ENCODE measurements around the gene CASP2. TPM values are rescaled to one million over a fixed set of nuclear protein-coding genes. Genes with fewer than 3 reads are reported as not detected.

The CASP2 gene
- total and polyA plus RNA-seq, 2 of the 13 experiments (the other 11 are each of a cell fraction or from before 2014, with no cell fraction given) = 10.2 to 13.7 TPM

DNA sequence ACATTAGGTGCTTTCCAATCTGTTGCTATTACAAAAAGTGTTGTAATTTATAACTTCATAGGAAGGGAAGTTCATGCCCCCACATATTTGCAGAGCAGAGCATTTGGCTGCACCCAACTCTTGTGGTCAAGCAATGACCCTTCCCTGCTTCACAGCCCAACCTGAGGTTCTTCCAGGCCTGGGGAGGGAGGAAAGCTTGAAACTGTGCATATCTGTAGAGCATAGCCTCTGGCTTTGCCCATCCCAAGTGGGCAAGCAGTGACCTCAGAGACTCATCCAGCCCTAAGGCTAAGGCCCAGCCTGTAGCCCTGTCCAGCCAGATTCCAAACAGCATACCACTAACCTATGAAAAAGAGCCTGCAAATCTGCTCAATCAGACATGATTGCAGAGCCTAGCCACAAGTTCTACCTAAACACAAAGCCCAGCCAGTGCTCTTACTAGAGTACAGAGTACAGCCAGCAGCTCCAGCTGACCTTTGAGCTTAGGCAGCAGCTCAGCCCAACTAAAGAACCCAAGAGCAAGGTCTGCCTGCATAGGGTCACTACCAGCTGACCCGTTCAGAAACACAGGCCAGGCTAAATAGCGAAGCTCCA, 39.3 kb upstream of the CASP2 start (continued):
- TF ChIP-seq, protein P1, sequence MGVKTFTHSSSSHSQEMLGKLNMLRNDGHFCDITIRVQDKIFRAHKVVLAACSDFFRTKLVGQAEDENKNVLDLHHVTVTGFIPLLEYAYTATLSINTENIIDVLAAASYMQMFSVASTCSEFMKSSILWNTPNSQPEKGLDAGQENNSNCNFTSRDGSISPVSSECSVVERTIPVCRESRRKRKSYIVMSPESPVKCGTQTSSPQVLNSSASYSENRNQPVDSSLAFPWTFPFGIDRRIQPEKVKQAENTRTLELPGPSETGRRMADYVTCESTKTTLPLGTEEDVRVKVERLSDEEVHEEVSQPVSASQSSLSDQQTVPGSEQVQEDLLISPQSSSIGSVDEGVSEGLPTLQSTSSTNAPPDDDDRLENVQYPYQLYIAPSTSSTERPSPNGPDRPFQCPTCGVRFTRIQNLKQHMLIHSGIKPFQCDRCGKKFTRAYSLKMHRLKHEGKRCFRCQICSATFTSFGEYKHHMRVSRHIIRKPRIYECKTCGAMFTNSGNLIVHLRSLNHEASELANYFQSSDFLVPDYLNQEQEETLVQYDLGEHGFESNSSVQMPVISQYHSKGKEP (CRISPR knock-in tag; IDR thresholded peaks at IDR 0.05) = no peak
- TF ChIP-seq, protein P2, sequence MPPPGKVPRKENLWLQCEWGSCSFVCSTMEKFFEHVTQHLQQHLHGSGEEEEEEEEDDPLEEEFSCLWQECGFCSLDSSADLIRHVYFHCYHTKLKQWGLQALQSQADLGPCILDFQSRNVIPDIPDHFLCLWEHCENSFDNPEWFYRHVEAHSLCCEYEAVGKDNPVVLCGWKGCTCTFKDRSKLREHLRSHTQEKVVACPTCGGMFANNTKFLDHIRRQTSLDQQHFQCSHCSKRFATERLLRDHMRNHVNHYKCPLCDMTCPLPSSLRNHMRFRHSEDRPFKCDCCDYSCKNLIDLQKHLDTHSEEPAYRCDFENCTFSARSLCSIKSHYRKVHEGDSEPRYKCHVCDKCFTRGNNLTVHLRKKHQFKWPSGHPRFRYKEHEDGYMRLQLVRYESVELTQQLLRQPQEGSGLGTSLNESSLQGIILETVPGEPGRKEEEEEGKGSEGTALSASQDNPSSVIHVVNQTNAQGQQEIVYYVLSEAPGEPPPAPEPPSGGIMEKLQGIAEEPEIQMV (CRISPR knock-in tag; IDR thresholded peaks at IDR 0.05; ENCODE audit: low read depth) = no peak
- TF ChIP-seq NR1H2 (CRISPR knock-in tag; IDR thresholded peaks at IDR 0.05; ENCODE audit: borderline replicate concordance, low read depth) (no peak), ZNF20 (CRISPR knock-in tag; IDR thresholded peaks at IDR 0.05) (no peak), ZNF644 (CRISPR knock-in tag; IDR thresholded peaks at IDR 0.05; ENCODE audit: low read depth) (peak; percentile 77; the same call in 1 of the 2 replicates), KDM6A (CRISPR knock-in tag; IDR thresholded peaks at IDR 0.05; ENCODE audit: low read depth) (0 out of 2 replicates have a peak, but pooled peaks have one; percentile 35), TSC22D2 (CRISPR knock-in tag; IDR thresholded peaks at IDR 0.05; ENCODE audit: borderline replicate concordance) (no peak), POGZ (CRISPR knock-in tag; IDR thresholded peaks at IDR 0.05) (peak; percentile 79), ZMAT3 (CRISPR knock-in tag; conservative IDR thresholded peaks at IDR 0.05) (no peak), ZNF672 (CRISPR knock-in tag; IDR thresholded peaks at IDR 0.05) (no peak), ZBTB38 (CRISPR knock-in tag; IDR thresholded peaks at IDR 0.05) (no peak), ZNF17 (CRISPR knock-in tag; IDR thresholded peaks at IDR 0.05) (no peak), ZFP41 (CRISPR knock-in tag; IDR thresholded peaks at IDR 0.05; ENCODE audit: borderline replicate concordance) (no peak), SNAI1 (CRISPR knock-in tag; IDR thresholded peaks at IDR 0.05; ENCODE audit: borderline replicate concordance) (no peak), PHF21A (CRISPR knock-in tag; IDR thresholded peaks at IDR 0.05) (peak; percentile 53; the same call in 1 of the 2 replicates), ZNF660 (CRISPR knock-in tag; IDR thresholded peaks at IDR 0.05; ENCODE audit: borderline replicate concordance, low read depth) (no peak), ZNF7 (CRISPR knock-in tag; IDR thresholded peaks at IDR 0.05) (no peak), SOX5 (CRISPR knock-in tag; IDR thresholded peaks at IDR 0.05; ENCODE audit: borderline replicate concordance) (peak; percentile 41; the same call in 1 of the 2 replicates), RBM22 (optimal IDR thresholded peaks at IDR 0.05; ENCODE audit: low read length) (no peak), ZNF737 (CRISPR knock-in tag; IDR thresholded peaks at IDR 0.05; ENCODE audit: borderline replicate concordance) (no peak), ZBTB20 (CRISPR knock-in tag; IDR thresholded peaks at IDR 0.05; ENCODE audit: borderline replicate concordance, low read depth) (no peak), HNRNPH1 (optimal IDR thresholded peaks at IDR 0.05; ENCODE audit: low read depth, low read length) (no peak)
- TF ChIP-seq, protein P3, sequence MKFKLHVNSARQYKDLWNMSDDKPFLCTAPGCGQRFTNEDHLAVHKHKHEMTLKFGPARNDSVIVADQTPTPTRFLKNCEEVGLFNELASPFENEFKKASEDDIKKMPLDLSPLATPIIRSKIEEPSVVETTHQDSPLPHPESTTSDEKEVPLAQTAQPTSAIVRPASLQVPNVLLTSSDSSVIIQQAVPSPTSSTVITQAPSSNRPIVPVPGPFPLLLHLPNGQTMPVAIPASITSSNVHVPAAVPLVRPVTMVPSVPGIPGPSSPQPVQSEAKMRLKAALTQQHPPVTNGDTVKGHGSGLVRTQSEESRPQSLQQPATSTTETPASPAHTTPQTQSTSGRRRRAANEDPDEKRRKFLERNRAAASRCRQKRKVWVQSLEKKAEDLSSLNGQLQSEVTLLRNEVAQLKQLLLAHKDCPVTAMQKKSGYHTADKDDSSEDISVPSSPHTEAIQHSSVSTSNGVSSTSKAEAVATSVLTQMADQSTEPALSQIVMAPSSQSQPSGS (CRISPR knock-in tag; IDR thresholded peaks at IDR 0.05) = peak; percentile 59; the same call in 1 of the 2 replicates
- TF ChIP-seq, protein P4, sequence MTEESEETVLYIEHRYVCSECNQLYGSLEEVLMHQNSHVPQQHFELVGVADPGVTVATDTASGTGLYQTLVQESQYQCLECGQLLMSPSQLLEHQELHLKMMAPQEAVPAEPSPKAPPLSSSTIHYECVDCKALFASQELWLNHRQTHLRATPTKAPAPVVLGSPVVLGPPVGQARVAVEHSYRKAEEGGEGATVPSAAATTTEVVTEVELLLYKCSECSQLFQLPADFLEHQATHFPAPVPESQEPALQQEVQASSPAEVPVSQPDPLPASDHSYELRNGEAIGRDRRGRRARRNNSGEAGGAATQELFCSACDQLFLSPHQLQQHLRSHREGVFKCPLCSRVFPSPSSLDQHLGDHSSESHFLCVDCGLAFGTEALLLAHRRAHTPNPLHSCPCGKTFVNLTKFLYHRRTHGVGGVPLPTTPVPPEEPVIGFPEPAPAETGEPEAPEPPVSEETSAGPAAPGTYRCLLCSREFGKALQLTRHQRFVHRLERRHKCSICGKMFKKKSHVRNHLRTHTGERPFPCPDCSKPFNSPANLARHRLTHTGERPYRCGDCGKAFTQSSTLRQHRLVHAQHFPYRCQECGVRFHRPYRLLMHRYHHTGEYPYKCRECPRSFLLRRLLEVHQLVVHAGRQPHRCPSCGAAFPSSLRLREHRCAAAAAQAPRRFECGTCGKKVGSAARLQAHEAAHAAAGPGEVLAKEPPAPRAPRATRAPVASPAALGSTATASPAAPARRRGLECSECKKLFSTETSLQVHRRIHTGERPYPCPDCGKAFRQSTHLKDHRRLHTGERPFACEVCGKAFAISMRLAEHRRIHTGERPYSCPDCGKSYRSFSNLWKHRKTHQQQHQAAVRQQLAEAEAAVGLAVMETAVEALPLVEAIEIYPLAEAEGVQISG (CRISPR knock-in tag; IDR thresholded peaks at IDR 0.05) = no peak
